Stimulated activated CD8-positive, alpha-beta memory T cell treated with anti-CD3 and anti-CD28 coated beads, Interleukin-4, amount 100 ng/mL, for 48 hours (primary cell): ENCODE data around the gene ELMO3.

ENCODE experiments used
- DNase-seq: peaks from one replicate; pipeline ENCODE4 v3.0.0-alpha.2; 2020

The ELMO3 gene

GRCh38 chr16:67199808-67200198 is 872 bp downstream of the ELMO3 start:
- DNase-seq, result no peak

GRCh38 chr16:67200491-67200890 is 1.6 kb downstream of the ELMO3 start:
- DNase-seq, result no peak

- no peak for DNase-seq
Measured at GRCh38 chr16:67201411-67202345, 2.7 kb downstream of the ELMO3 start.

- no peak for DNase-seq
Measured at GRCh38 chr16:67202426-67202825, 3.5 kb downstream of the ELMO3 start.

GRCh38 chr16:67202956-67203493 is 4.1 kb downstream of the ELMO3 start:
- no peak for DNase-seq

GRCh38 chr16:67204076-67204475 is 5.1 kb downstream of the ELMO3 start:
- DNase-seq, result no peak

GRCh38 chr16:67206129-67206837 is 7.4 kb downstream of the ELMO3 start:
- DNase-seq, result no peak

GRCh38 chr16:67206838-67207248 is 7.9 kb downstream of the ELMO3 start:
- no peak for DNase-seq

GRCh38 chr16:67207249-67208091 is 8.5 kb downstream of the ELMO3 start:
- DNase-seq, result no peak

- no peak for DNase-seq
Measured at GRCh38 chr16:67208154-67208896, 9.4 kb downstream of the ELMO3 start.

GRCh38 chr16:67209565-67209964 is 10.6 kb downstream of the ELMO3 start:
- no peak for DNase-seq

- no peak for DNase-seq
Measured at GRCh38 chr16:67210069-67210937, 11.4 kb downstream of the ELMO3 start.

- DNase-seq, result no peak
Measured at GRCh38 chr16:67211674-67212073, 12.7 kb downstream of the ELMO3 start.

- DNase-seq, result no peak
Measured at GRCh38 chr16:67212766-67213165, 13.8 kb downstream of the ELMO3 start.

GRCh38 chr16:67213197-67214019 is 14.5 kb downstream of the ELMO3 start:
- no peak for DNase-seq

- DNase-seq, result no peak
Measured at GRCh38 chr16:67215706-67216105, 16.8 kb downstream of the ELMO3 start.

- no peak for DNase-seq
Measured at GRCh38 chr16:67216612-67217490, 17.9 kb downstream of the ELMO3 start.

- DNase-seq, result no peak
Measured at GRCh38 chr16:67223992-67224391, 25.1 kb downstream of the ELMO3 start.

- DNase-seq, result no peak
Measured at GRCh38 chr16:67226295-67226803, 27.4 kb downstream of the ELMO3 start.
